ENCODE data around the gene RAB27B. TPM values are rescaled to one million over a fixed set of nuclear protein-coding genes. Genes with fewer than 3 reads are reported as not detected.

Gene RAB27B
- total RNA-seq, 1 experiment from 2014 or later = 0.87 TPM

- H3K9me3 Mint-ChIP-seq = no peaks in the 10 kb centered on the region
- CTCF ChIA-PET = interaction anchor here (0.6 kb wide), 1 partner anchor 831 kb away, joined by 4 read pairs; no protein-coding TSS in a partner anchor
- DNase-seq (ENCODE audit: low spot score) = no peak
- H3K27ac Mint-ChIP-seq = no peak overlapping the region
- peaks cover 16% of the 10 kb centered on the region for H3K4me1 Mint-ChIP-seq
- TF ChIP-seq, protein P1, sequence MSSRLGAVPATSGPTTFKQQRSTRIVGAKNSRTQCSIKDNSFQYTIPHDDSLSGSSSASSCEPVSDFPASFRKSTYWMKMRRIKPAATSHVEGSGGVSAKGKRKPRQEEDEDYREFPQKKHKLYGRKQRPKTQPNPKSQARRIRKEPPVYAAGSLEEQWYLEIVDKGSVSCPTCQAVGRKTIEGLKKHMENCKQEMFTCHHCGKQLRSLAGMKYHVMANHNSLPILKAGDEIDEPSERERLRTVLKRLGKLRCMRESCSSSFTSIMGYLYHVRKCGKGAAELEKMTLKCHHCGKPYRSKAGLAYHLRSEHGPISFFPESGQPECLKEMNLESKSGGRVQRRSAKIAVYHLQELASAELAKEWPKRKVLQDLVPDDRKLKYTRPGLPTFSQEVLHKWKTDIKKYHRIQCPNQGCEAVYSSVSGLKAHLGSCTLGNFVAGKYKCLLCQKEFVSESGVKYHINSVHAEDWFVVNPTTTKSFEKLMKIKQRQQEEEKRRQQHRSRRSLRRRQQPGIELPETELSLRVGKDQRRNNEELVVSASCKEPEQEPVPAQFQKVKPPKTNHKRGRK (CRISPR knock-in tag; IDR thresholded peaks at IDR 0.05; ENCODE audit: borderline replicate concordance) = no peak
- TF ChIP-seq, protein P2, sequence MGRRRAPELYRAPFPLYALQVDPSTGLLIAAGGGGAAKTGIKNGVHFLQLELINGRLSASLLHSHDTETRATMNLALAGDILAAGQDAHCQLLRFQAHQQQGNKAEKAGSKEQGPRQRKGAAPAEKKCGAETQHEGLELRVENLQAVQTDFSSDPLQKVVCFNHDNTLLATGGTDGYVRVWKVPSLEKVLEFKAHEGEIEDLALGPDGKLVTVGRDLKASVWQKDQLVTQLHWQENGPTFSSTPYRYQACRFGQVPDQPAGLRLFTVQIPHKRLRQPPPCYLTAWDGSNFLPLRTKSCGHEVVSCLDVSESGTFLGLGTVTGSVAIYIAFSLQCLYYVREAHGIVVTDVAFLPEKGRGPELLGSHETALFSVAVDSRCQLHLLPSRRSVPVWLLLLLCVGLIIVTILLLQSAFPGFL (CRISPR knock-in tag; IDR thresholded peaks at IDR 0.05; ENCODE audit: borderline replicate concordance) = no peak
- TF ChIP-seq KAT7 (CRISPR knock-in tag; IDR thresholded peaks at IDR 0.05; ENCODE audit: borderline replicate concordance) (no peak), TP53 (CRISPR knock-in tag; IDR thresholded peaks at IDR 0.05) (no peak), ZNF532 (CRISPR knock-in tag; IDR thresholded peaks at IDR 0.05; ENCODE audit: borderline replicate concordance) (no peak), FOXK1 (CRISPR knock-in tag; IDR thresholded peaks at IDR 0.05) (no peak), NR1H2 (CRISPR knock-in tag; IDR thresholded peaks at IDR 0.05) (no peak), ZNF416 (CRISPR knock-in tag; IDR thresholded peaks at IDR 0.05) (no peak), JAZF1 (CRISPR knock-in tag; IDR thresholded peaks at IDR 0.05) (no peak), GABPB1 (CRISPR knock-in tag; IDR thresholded peaks at IDR 0.05) (no peak), SMAD3 (CRISPR knock-in tag; IDR thresholded peaks at IDR 0.05; ENCODE audit: borderline replicate concordance) (no peak), ZNF232 (CRISPR knock-in tag; IDR thresholded peaks at IDR 0.05) (no peak), ARID4B (CRISPR knock-in tag; IDR thresholded peaks at IDR 0.05; ENCODE audit: borderline replicate concordance) (no peak), CREB1 (CRISPR knock-in tag; IDR thresholded peaks at IDR 0.05) (no peak), IRF2 (CRISPR knock-in tag; IDR thresholded peaks at IDR 0.05; ENCODE audit: borderline replicate concordance, low read depth) (no peak)
- TF ChIP-seq, protein P3, sequence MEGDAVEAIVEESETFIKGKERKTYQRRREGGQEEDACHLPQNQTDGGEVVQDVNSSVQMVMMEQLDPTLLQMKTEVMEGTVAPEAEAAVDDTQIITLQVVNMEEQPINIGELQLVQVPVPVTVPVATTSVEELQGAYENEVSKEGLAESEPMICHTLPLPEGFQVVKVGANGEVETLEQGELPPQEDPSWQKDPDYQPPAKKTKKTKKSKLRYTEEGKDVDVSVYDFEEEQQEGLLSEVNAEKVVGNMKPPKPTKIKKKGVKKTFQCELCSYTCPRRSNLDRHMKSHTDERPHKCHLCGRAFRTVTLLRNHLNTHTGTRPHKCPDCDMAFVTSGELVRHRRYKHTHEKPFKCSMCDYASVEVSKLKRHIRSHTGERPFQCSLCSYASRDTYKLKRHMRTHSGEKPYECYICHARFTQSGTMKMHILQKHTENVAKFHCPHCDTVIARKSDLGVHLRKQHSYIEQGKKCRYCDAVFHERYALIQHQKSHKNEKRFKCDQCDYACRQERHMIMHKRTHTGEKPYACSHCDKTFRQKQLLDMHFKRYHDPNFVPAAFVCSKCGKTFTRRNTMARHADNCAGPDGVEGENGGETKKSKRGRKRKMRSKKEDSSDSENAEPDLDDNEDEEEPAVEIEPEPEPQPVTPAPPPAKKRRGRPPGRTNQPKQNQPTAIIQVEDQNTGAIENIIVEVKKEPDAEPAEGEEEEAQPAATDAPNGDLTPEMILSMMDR (IDR thresholded peaks at IDR 0.05) = no peak
- TF ChIP-seq, protein P4, sequence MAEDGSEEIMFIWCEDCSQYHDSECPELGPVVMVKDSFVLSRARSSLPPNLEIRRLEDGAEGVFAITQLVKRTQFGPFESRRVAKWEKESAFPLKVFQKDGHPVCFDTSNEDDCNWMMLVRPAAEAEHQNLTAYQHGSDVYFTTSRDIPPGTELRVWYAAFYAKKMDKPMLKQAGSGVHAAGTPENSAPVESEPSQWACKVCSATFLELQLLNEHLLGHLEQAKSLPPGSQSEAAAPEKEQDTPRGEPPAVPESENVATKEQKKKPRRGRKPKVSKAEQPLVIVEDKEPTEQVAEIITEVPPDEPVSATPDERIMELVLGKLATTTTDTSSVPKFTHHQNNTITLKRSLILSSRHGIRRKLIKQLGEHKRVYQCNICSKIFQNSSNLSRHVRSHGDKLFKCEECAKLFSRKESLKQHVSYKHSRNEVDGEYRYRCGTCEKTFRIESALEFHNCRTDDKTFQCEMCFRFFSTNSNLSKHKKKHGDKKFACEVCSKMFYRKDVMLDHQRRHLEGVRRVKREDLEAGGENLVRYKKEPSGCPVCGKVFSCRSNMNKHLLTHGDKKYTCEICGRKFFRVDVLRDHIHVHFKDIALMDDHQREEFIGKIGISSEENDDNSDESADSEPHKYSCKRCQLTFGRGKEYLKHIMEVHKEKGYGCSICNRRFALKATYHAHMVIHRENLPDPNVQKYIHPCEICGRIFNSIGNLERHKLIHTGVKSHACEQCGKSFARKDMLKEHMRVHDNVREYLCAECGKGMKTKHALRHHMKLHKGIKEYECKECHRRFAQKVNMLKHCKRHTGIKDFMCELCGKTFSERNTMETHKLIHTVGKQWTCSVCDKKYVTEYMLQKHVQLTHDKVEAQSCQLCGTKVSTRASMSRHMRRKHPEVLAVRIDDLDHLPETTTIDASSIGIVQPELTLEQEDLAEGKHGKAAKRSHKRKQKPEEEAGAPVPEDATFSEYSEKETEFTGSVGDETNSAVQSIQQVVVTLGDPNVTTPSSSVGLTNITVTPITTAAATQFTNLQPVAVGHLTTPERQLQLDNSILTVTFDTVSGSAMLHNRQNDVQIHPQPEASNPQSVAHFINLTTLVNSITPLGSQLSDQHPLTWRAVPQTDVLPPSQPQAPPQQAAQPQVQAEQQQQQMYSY (CRISPR knock-in tag; IDR thresholded peaks at IDR 0.05) = no peak
- TF ChIP-seq, protein P5, sequence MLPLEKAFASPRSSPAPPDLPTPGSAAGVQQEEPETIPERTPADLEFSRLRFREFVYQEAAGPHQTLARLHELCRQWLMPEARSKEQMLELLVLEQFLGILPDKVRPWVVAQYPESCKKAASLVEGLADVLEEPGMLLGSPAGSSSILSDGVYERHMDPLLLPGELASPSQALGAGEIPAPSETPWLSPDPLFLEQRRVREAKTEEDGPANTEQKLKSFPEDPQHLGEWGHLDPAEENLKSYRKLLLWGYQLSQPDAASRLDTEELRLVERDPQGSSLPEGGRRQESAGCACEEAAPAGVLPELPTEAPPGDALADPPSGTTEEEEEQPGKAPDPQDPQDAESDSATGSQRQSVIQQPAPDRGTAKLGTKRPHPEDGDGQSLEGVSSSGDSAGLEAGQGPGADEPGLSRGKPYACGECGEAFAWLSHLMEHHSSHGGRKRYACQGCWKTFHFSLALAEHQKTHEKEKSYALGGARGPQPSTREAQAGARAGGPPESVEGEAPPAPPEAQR (CRISPR knock-in tag; IDR thresholded peaks at IDR 0.05) = no peak
- TF ChIP-seq, protein P6, sequence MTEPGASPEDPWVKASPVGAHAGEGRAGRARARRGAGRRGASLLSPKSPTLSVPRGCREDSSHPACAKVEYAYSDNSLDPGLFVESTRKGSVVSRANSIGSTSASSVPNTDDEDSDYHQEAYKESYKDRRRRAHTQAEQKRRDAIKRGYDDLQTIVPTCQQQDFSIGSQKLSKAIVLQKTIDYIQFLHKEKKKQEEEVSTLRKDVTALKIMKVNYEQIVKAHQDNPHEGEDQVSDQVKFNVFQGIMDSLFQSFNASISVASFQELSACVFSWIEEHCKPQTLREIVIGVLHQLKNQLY (CRISPR knock-in tag; IDR thresholded peaks at IDR 0.05) = no peak
- no peaks in the 10 kb centered on the region for H3K36me3 Mint-ChIP-seq
- H3K27me3 Mint-ChIP-seq (ENCODE audit: low read depth) = peaks cover 9% of the 10 kb centered on the region
- no peak overlapping the region for H3K4me3 Mint-ChIP-seq
- POLR2A ChIA-PET = no interaction called here
- no peak for ATAC-seq
Observed at GRCh38 chr18:54824761-54825160, 3.5 kb upstream of the RAB27B start.

Data from WTC11 (cell line).